NCI-H82 treated with DMSO at 0.1 percent for 48 hours (cell line): Measurements from ENCODE around the gene RTBDN.
A peak's percentile ranks its signal among the peaks of the same experiment; 100 is the strongest.

Experiments used
- DNase-seq: peaks from one replicate; lab custom pipeline; 2025; ENCODE audit not compliant: unreplicated experiment; lab: John Stamatoyannopoulos, UW

RTBDN gene

GRCh38 chr19:12793290-12794195, 40.8 kb downstream of the RTBDN start:
- peak; percentile 77 for DNase-seq

GRCh38 chr19:12792853-12793289, 41.5 kb downstream of the RTBDN start:
- peak; percentile 43 for DNase-seq

GRCh38 chr19:12792051-12792852, 42.1 kb downstream of the RTBDN start:
- peak; percentile 40 for DNase-seq

GRCh38 chr19:12791345-12792050, 42.9 kb downstream of the RTBDN start, which contains the start of gene JUNB:
JUNB (plus strand) TSS chr19:12791486; CDS start chr19:12791772, 286 bp downstream.
- DNase-seq, result peak; percentile 89

GRCh38 chr19:12790628-12791344, 43.6 kb downstream of the RTBDN start:
- no peak for DNase-seq

- DNase-seq, result peak; percentile 86
These were observed 44.3 kb downstream of the RTBDN start for GRCh38 chr19:12789904-12790619.

DNA sequence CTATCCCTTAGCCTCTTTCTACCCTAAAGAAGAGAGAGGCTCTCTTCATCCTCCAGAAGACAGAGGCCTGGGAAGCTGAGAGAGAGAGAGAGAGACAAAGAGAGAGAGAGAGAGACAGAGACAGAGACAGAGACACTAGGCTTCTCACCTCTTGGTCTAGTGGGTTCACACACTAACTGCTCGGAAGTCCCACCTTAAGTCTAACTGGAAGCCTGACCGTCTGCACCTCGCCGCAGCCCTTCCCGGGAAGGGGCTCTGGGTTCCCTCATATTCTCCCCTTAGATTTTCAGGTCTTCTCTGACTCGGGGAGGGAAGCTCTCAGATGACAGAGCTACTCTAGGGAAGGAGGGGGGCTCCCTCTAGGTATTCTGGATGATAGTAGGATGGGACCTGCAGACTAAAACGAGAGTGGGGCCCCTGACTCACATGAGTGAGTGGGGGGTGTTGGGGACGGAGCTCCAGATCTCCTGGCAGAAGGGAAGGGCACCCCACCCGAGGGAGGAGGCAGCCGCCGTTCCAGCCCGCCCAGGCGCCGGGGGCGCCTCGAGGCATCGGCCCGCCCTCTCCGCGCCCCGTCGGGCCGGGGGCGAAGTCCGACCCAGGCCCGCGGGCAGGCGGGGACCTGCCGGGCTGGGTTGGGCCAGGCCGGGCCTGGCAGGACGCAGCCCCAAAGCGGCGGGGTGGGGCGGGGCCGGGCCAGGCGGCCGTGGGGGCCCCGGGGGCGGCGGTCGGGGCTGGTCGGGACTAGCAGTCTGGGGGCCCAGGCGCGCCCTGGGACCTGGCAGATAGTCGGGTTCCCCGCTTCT, 45.1 kb downstream of the RTBDN start:
- DNase-seq, result no peak

DNA sequence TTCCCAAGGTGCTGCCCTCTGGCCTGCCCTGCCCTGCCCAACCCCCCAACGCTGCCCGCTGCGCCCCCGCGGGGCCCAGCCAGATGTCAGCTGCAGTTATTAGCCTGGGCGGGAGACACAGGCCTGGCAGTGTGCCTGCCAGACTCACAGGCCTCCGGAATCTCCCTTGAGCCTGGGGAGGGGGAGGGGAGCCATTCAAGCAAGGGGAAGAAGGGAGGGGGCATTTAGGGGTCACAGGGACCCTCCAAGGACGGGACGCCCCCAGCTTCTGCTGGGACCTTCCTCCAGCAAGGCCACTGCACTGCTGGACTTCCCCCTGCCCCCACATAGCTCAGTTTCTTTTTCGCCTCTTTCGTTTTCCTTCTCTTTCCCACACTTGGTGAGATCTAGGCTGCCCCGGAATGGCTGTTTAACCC, 45.7 kb downstream of the RTBDN start:
- DNase-seq, result peak; percentile 74

DNA sequence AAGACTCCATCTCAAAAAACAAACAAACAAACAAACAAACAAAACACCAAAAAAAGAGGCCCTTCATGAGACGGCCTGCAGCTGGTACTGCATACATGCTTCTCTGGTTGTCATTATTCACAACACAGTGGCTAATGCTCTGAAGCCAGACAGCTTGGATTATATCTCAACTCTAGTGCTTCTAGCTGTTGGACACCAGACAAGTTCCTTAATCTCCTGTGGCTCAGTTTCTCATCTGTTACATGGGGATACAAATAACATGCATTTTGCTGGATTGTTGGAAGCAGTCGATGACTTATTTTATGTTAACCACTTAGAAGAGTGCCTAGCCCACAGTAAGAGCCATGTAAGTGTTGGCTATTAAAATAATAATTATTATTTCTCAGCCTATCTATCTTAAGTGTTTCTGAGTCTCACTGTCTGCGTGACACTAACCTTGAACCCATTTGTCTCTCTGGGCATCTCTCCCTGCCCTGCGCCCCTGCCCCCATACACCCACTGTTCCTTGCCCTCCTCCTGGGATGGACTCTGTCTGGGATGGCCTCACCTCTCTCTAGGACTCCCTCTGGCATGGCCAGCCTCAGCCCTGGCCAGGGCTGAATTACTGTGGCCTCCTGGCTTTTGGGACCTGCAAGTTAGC, 46.2 kb downstream of the RTBDN start:
- DNase-seq, result peak; percentile 75

DNA sequence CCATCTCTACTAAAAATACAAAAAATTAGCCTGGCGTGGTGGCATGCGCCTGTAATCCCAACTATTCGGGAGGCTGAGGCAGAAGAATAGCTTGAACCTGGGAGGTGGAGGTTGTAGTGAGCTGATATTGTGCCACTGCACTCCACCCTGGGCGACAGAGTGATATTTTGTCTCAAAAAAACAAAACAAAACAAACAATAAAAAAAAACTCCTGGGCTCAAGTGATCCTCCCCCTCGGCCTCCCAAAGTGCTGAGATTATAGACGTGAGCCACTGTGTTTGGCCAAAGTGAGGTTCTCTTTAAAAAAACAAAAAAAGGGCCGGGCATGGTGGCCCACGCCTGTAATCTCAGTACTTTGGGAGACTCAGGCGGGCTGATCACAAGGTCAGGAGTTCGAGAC, 46.9 kb downstream of the RTBDN start:
- DNase-seq, result no peak

GRCh38 chr19:12786952-12787351, 47.4 kb downstream of the RTBDN start:
- no peak for DNase-seq

GRCh38 chr19:12786141-12786870, 48.1 kb downstream of the RTBDN start:
- no peak for DNase-seq

GRCh38 chr19:12785431-12786031, 48.8 kb downstream of the RTBDN start:
- no peak for DNase-seq

DNA sequence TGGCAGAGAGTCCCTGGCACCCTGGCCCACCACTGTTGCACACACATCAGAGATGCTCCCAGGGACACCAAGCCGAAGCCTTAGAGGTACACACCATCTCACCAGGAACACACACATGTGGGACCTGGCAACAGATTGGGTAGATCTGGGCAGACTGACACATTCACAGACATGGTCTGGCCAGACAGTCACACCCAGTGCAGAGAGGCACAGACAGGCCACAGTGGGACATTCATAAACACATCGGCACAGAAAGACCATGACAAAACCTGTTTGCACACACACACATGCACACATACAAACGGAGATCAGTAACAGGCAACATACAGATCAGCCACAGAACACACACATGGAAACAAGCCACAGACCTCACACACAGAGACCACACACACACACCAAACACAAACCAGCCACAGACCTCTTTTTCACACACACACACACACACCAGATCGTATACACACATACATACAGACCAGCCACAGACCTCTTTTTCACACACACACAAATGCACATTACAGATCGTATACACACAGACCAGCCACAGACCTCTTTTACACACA, 49.4 kb downstream of the RTBDN start:
- no peak for DNase-seq

DNA sequence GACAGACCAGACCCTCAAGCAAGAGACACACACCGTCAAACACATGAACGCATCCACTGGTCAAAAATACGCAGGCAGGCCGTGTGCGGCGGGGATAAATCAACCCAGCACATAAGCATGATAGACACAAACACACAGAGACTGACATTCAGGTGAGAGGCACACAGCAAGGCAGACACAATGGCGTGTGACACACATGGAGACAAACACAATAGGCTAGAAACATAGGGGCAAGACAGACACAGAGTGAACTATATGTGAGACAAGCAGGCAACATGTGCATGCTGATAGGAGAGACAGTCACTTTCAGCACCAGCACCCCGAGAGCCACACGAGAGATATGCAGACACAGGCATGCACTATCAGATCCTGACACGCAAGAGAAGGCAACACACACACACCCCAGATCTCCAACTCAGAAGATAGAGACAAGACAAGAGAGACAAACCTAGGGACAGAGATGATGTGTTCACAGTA, 49.9 kb downstream of the RTBDN start:
- no peak for DNase-seq

- DNase-seq, result no peak
These were observed 50.5 kb downstream of the RTBDN start for GRCh38 chr19:12783849-12784393.
